ENCODE results near the gene RPS6KA1.
"Not testable (repeated sequence)": the region's sequence is repeated elsewhere in the genome, so short reads cannot be mapped to it uniquely, and the experiment has no call there.

RPS6KA1 gene

DNA sequence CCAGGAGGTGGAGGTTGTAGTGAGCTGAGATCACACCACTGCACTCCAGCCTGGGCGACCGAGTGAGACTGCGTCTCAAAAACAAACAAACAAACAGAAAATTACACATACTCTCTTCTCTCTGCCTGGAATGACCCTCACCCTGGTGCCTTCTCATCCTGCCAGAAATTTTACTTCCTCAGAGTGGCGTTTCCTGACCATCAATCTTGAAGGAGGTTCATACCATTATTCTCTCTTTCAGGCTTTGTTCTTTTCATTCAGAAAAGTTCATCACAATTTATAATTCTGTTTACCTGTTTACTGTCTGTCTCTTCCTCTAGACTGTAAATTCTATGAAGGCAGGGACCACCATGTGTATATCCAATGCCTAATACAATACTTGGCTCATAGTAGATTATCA, 79.3 kb downstream of the RPS6KA1 start:
- Histone ChIP-seq H3K4me3 (ENCODE audit: severe bottlenecking) (no peak overlapping the region), H3K27ac (ENCODE audit: poor library complexity, severe bottlenecking) (no peak overlapping the region), H3K4me1 (ENCODE audit: insufficient read depth, poor library complexity, severe bottlenecking) (no peaks in the 10 kb centered on the region), H3K27me3 (ENCODE audit: insufficient read depth, poor library complexity, severe bottlenecking) (no peaks in the 10 kb centered on the region), H3K9me3 (ENCODE audit: severe bottlenecking) (no peaks in the 10 kb centered on the region), H3K36me3 (ENCODE audit: low read depth) (no peaks in the 10 kb centered on the region)
- ATAC-seq (ENCODE audit: low read depth) (no peak), DNase-seq (ENCODE audit: low spot score) (no peak)
- TF ChIP-seq, protein P1, sequence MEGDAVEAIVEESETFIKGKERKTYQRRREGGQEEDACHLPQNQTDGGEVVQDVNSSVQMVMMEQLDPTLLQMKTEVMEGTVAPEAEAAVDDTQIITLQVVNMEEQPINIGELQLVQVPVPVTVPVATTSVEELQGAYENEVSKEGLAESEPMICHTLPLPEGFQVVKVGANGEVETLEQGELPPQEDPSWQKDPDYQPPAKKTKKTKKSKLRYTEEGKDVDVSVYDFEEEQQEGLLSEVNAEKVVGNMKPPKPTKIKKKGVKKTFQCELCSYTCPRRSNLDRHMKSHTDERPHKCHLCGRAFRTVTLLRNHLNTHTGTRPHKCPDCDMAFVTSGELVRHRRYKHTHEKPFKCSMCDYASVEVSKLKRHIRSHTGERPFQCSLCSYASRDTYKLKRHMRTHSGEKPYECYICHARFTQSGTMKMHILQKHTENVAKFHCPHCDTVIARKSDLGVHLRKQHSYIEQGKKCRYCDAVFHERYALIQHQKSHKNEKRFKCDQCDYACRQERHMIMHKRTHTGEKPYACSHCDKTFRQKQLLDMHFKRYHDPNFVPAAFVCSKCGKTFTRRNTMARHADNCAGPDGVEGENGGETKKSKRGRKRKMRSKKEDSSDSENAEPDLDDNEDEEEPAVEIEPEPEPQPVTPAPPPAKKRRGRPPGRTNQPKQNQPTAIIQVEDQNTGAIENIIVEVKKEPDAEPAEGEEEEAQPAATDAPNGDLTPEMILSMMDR (IDR thresholded peaks at IDR 0.05; ENCODE audit: poor library complexity, severe bottlenecking): no peak

DNA sequence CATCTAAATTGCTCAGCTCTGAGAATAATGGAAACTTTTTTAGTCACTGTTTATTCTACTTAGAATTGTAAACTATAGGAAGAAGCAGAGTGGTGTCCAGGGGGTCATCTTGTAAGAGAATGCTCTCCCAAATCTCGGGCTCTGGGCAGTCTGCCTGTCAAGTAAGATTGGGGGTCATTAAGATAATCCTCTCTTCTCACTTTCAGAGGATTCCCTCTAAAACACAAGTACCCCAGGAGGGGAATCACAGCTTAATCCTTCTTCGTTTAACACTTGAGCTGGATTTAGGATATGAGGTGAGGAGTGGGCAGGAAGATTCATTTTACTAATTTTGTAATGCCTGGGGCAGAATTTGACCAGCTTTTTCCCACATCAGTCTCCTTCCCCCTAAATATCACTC, 81.2 kb downstream of the RPS6KA1 start:
- no peaks in the 10 kb centered on the region for H3K9me3 ChIP-seq (ENCODE audit: severe bottlenecking)

DNA sequence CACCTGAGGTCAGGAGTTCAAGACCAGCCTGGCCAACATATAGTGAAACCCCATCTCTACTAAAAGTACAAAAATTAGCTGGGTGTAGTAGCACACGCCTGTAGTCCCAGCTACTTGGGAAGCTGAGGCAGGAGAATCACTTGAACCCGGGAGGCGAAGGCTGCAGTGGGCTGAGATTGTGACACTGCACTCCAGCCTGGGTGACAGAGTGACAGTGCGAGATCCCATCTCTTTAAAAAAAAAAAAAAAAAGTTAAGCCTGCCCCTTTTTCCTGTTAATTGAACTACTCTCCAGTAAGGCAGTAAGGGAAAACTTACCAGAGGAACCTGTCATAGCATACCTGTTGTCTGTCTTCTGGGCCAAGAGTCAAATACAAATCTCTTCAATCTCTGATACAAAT, 83.1 kb downstream of the RPS6KA1 start:
- H3K27ac ChIP-seq (ENCODE audit: poor library complexity, severe bottlenecking): not testable (repeated sequence)

More for the DNA sequence above, 81.2 kb downstream of the RPS6KA1 start:
- DNase-seq (ENCODE audit: low spot score) (no peak), ATAC-seq (ENCODE audit: low read depth) (no peak)
- H3K27ac ChIP-seq (ENCODE audit: poor library complexity, severe bottlenecking): no peak overlapping the region
- H3K4me3 ChIP-seq (ENCODE audit: severe bottlenecking): no peak overlapping the region
- TF ChIP-seq, protein P1 (IDR thresholded peaks at IDR 0.05; ENCODE audit: poor library complexity, severe bottlenecking): no peak
- H3K36me3 ChIP-seq (ENCODE audit: low read depth): no peaks in the 10 kb centered on the region
- H3K27me3 ChIP-seq (ENCODE audit: insufficient read depth, poor library complexity, severe bottlenecking): no peaks in the 10 kb centered on the region
- H3K4me1 ChIP-seq (ENCODE audit: insufficient read depth, poor library complexity, severe bottlenecking): no peaks in the 10 kb centered on the region

DNA sequence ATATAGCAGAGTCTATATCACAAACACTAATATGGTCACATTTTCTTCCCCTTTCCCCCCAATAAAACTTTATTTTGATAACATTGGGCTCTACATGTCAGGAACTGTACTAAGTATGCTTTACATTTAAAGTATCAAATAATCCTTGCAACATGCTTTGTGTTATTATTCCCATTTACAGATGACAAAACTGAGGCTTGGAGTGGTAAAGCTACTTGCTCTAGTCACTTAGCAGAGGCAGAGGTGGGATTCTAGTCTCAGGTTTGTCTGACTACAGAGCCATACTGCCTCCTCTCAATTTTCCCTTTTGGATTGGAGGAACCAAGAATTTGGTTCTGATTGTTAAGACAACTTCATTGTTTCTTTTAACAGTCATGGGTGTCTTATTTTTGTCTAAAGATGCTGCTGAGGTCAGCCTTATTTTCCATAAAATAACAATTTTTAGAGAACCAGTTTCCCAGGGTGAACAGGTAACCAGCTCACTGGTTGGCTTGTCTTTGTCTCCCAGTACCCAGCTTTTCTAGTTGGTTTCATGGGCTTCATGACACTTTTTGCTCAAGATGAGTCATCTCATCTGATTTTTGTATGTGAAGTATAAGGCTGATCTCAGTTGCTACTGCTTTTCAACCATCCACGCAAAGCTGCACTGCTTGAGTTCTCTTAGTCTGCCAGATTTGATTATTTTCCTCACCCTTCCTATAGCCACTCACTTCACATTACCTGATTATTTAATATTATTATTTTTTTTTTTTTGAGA, 85.3 kb downstream of the RPS6KA1 start:
- no peak for DNase-seq (ENCODE audit: low spot score)
- no peak for ATAC-seq (ENCODE audit: low read depth)
- TF ChIP-seq, protein P1 (IDR thresholded peaks at IDR 0.05; ENCODE audit: poor library complexity, severe bottlenecking): no peak
- Histone ChIP-seq H3K27me3 (ENCODE audit: insufficient read depth, poor library complexity, severe bottlenecking) (no peaks in the 10 kb centered on the region), H3K4me1 (ENCODE audit: insufficient read depth, poor library complexity, severe bottlenecking) (peaks cover 7% of the 10 kb centered on the region), H3K36me3 (ENCODE audit: low read depth) (no peaks in the 10 kb centered on the region), H3K4me3 (ENCODE audit: severe bottlenecking) (no peak overlapping the region), H3K27ac (ENCODE audit: poor library complexity, severe bottlenecking) (no peak overlapping the region), H3K9me3 (ENCODE audit: severe bottlenecking) (no peaks in the 10 kb centered on the region)

More for the DNA sequence above, 83.1 kb downstream of the RPS6KA1 start:
- ATAC-seq (ENCODE audit: low read depth); H3K9me3 ChIP-seq (ENCODE audit: severe bottlenecking); H3K36me3 ChIP-seq (ENCODE audit: low read depth); H3K27me3 ChIP-seq (ENCODE audit: insufficient read depth, poor library complexity, severe bottlenecking); H3K4me3 ChIP-seq (ENCODE audit: severe bottlenecking); DNase-seq (ENCODE audit: low spot score); H3K4me1 ChIP-seq (ENCODE audit: insufficient read depth, poor library complexity, severe bottlenecking): not testable (repeated sequence)

DNA sequence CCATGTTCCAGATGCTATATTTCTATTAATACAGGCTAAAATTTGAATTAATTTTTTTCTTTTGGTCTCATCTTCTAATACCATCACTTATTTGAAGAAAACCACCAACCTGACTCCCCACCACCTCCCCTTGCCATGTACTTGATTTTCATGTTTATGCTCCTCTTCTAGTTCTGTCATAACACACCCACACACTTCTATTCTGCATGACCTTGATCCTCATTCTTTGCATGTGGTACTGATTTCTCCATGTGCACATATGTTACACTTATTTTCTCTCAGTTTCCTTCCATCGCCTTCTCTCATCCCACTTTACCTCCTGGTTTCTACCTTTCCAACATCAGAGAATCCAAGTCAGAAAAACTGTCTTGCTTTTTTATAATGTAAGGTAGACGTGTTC, 87.3 kb downstream of the RPS6KA1 start:
- H3K4me3 ChIP-seq (ENCODE audit: severe bottlenecking): no peak overlapping the region
- no peak overlapping the region for H3K27ac ChIP-seq (ENCODE audit: poor library complexity, severe bottlenecking)
- H3K4me1 ChIP-seq (ENCODE audit: insufficient read depth, poor library complexity, severe bottlenecking): peaks cover 8% of the 10 kb centered on the region
- DNase-seq (ENCODE audit: low spot score): no peak
- TF ChIP-seq, protein P1 (IDR thresholded peaks at IDR 0.05; ENCODE audit: poor library complexity, severe bottlenecking): no peak
- ATAC-seq (ENCODE audit: low read depth): no peak
- no peaks in the 10 kb centered on the region for H3K27me3 ChIP-seq (ENCODE audit: insufficient read depth, poor library complexity, severe bottlenecking)
- no peaks in the 10 kb centered on the region for H3K36me3 ChIP-seq (ENCODE audit: low read depth)
- no peaks in the 10 kb centered on the region for H3K9me3 ChIP-seq (ENCODE audit: severe bottlenecking)

Data from RWPE2 (cell line).